Prostate gland (tissue), 2 donors: ENCODE results near the gene TMEM87A.

Experiments
- CTCF ChIP-seq, 4 experiments: fragments of 200-600 bp in 2 of 4; fragments of 450-650 bp in 2 of 4; sonication (generic) in 2 of 4; IDR thresholded peaks; 1 replicate in 3 of 4; 2 replicates in 1 of 4; pipeline ENCODE4 v1.5.1; 2016 to 2019; ENCODE audit warnings: antibody characterized with exemption in 4 of 4, mild to moderate bottlenecking in 2 of 4, moderate library complexity in 2 of 4
- POLR2AphosphoS5 ChIP-seq: sonication (generic); formaldehyde crosslinking; IDR thresholded peaks from one replicate; pipeline ENCODE4 v1.6.1; 2017; ENCODE audit warnings: antibody characterized with exemption

- TF ChIP-seq CTCF (IDR thresholded peaks at IDR 0.05) (no peak), POLR2AphosphoS5 (no peak)
These were observed 82.9 kb downstream of the TMEM87A start for GRCh38 chr15:42190370-42190769.
